GM18519 (cell line): Measurements from ENCODE around the gene THBS4.
"Not testable (repeated sequence)": the region's sequence is repeated elsewhere in the genome, so short reads cannot be mapped to it uniquely, and the experiment has no call there.

ENCODE experiments used
- ATAC-seq: cut with Tn5 transposase; IDR thresholded peaks from one replicate; pipeline ENCODE4 v1.9.1; 2021; ENCODE audit warnings: mild to moderate bottlenecking, moderate library complexity; ENCODE audit not compliant: unreplicated experiment, low FRiP score

Gene THBS4

DNA sequence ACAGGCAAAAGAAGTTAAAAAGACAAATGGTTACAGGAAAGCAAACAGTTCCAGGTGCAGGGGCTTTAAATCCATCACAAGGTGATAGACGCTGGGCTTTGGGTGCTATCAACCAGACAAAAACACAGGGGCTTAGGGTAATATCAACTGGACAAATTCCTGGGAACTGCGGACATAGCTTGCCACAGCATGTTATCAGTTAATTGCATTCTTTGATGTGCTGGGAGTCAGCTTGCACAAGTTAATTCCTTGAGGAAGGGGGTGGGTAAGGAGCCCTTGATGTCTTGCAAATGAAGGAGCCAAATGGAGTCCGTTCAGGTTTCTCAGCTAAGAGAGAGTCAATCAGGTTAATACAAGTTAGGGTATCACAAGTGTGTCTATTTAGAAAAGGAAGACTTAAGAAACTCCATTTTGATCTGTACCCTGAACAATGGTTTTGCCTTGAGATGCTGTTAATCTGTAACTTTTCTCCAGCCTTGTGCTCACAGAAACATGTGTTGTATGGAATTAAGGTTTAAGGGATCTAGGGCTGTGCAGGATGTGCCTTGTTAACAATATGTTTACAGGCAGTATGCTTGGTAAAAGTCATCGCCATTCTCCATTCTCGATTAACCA, 76.3 kb downstream of the THBS4 start:
- not testable (repeated sequence) for ATAC-seq

DNA sequence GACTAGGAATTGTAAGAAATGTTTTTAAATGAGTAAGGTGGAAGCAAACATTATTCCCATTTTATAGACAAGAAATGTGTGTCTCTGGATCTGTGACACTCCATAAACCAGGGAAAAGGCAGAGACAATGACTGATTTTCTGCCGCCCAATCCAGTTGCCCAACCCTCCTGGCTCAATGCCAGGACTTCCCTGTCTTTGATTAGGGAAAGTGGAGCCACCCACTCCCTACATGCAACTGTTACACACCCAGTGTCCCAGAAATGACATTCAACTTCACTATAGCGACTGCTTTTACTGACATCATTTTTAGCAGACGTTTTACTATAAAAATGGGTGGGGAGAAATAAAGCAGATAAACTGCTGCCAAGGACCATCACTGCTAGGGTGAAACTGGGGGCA, 79.7 kb downstream of the THBS4 start:
- no peak for ATAC-seq

- ATAC-seq, result no peak
These were observed 80.9 kb downstream of the THBS4 start for GRCh38 chr5:80116000-80116399.

DNA sequence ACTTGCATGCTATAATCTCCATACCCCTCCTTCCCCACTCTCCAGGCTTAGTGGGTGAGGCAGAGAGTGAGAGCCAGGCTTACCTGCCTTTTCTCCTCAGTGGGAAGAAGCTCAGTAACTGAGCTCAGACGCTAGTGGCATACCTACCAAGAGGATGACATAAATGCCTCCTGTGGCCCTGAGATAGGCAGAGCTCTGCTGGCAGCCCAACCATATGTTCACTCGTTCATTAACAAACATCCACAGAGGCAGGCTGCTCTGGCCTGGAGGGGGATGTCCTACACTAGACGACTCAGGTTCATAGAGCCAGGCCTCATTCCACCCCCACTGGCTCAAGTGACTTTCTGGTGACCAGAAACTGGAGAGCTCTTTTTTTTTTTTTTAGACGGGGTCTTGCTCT, 81.3 kb downstream of the THBS4 start:
- ATAC-seq, result no peak

- ATAC-seq, result no peak
These were observed 82.3 kb downstream of the THBS4 start for GRCh38 chr5:80117446-80117845.

GRCh38 chr5:80119372-80119771, 84.2 kb downstream of the THBS4 start:
- ATAC-seq, result no peak

DNA sequence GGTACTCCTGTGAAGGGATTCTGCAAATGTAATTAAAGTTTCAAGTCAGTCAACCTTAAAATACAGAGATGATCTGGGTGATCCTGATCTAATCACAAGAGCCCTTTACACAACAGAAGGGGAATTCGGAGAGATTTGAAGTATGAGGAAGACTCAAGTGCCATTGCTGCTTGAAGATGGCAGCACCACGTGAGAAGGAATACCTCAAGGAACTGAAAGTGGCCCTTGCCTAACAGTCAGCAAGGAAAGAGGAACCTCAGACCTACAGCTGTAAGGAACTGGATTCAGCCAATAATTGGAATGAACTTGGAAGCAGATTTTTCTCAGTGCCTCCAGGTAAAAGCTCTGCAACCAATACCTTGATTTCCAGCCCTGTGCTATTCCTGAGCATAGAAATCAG, 87.4 kb downstream of the THBS4 start:
- no peak for ATAC-seq

GRCh38 chr5:80124121-80124918, 89.2 kb downstream of the THBS4 start:
- ATAC-seq, result no peak

- ATAC-seq, result peak; percentile 67
These were observed 90.1 kb downstream of the THBS4 start for GRCh38 chr5:80125022-80125961.

DNA sequence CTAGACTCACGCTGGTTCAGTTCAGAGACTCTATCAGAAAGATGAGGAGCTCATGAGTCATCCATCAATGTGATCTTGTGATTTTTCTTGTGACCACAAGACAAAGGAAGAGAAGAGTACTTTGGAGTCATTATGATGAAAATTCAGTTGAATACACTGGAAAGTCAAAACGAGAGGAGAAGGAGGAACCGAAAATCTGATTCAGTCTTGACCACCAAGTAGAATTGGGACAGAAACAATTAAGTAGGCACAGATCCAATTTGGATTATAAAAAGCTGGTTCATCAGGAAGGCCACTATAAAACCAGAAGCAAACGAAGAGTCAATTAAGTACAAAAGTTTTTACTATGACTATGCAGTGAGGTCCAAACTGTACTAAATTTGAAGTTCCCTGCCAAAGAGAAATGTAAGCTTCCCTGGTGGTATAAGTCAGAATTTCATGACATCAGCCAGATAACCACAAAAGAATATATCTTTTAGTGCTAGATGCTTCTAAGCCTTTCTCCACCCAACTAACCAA, 90.9 kb downstream of the THBS4 start:
- peak; percentile 55 for ATAC-seq

GRCh38 chr5:80127116-80127552, 92.0 kb downstream of the THBS4 start:
- ATAC-seq, result no peak

DNA sequence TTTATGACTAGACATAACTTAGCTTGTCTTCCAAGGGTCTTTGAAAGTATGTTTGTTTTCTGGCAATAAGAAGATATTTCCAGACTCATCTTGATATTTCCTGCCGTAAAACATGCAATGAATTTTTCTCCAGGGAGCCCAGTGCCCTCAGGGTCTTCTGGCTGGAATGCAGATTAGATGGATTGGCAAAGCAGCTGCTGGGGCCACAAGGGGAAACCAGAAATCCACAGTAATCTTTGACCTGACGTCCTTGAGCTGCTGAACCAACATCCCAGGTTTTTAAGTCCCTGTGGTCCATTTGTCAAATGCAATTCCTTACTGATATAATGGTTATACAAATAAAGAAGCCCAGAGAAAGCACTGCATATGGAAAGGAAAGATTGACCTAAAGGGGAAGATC, 93.0 kb downstream of the THBS4 start:
- ATAC-seq, result no peak

- ATAC-seq, result no peak
These were observed 94.0 kb downstream of the THBS4 start for GRCh38 chr5:80129146-80129545.
